KOPT-K1 (cell line): Measurements from ENCODE around the gene LARGE2.
"Not testable (repeated sequence)": the region's sequence is repeated elsewhere in the genome, so short reads cannot be mapped to it uniquely, and the experiment has no call there.

Source experiments
- H3K27ac ChIP-seq: fragments of 200-600 bp; sonication (generic); 2 replicates; pipeline ENCODE4 v1.5.1; 2016; ENCODE audit warnings: antibody characterized with exemption, mild to moderate bottlenecking, low read depth, low read length; ENCODE audit not compliant: poor library complexity, severe bottlenecking
- H3K36me3 ChIP-seq: fragments of 200-600 bp; sonication (generic); 2 replicates; pipeline ENCODE4 v1.5.1; 2017; ENCODE audit warnings: antibody characterized with exemption, mild to moderate bottlenecking, low read length, moderate library complexity; ENCODE audit not compliant: insufficient read depth
- H3K9me3 ChIP-seq: fragments of 200-600 bp; sonication (generic); 2 replicates; pipeline ENCODE4 v1.5.1; 2017; ENCODE audit warnings: antibody characterized with exemption, low read length, mild to moderate bottlenecking; ENCODE audit not compliant: insufficient read depth, poor library complexity, severe bottlenecking

The LARGE2 gene

GRCh38 chr11:45904309-45904915, 18.0 kb upstream of the LARGE2 start:
- H3K9me3 ChIP-seq, result no peaks in the 10 kb centered on the region
- peaks cover 7% of the 10 kb centered on the region; the same call in 1 of the 2 replicates for H3K36me3 ChIP-seq
- no peak overlapping the region for H3K27ac ChIP-seq

- Histone ChIP-seq H3K9me3 (no peaks in the 10 kb centered on the region), H3K27ac (no peak overlapping the region), H3K36me3 (peaks cover 14% of the 10 kb centered on the region; the same call in 1 of the 2 replicates)
Measured at GRCh38 chr11:45905095-45905494, 17.4 kb upstream of the LARGE2 start.

GRCh38 chr11:45905576-45905975, 16.9 kb upstream of the LARGE2 start:
- not testable (repeated sequence) for H3K9me3 ChIP-seq, H3K27ac ChIP-seq
- H3K36me3 ChIP-seq, result peaks cover 18% of the 10 kb centered on the region; the same call in 1 of the 2 replicates

- Histone ChIP-seq H3K36me3 (peaks cover 25% of the 10 kb centered on the region; the same call in 1 of the 2 replicates), H3K27ac (no peak overlapping the region), H3K9me3 (no peaks in the 10 kb centered on the region)
Measured at GRCh38 chr11:45906096-45906682, 16.3 kb upstream of the LARGE2 start.

GRCh38 chr11:45906965-45907611, 15.4 kb upstream of the LARGE2 start, which contains the start of gene FREY1:
Gene FREY1 (minus strand): TSS chr11:45907271. CDS start chr11:45907245, 26 bp downstream.
- H3K9me3 ChIP-seq, result no peaks in the 10 kb centered on the region
- peaks cover 29% of the 10 kb centered on the region; the same call in 1 of the 2 replicates for H3K36me3 ChIP-seq
- H3K27ac ChIP-seq, result no peak within 1 kb of the TSS

GRCh38 chr11:45907911-45908370, 14.5 kb upstream of the LARGE2 start:
- peaks cover 30% of the 10 kb centered on the region for H3K36me3 ChIP-seq
- H3K9me3 ChIP-seq, result no peaks in the 10 kb centered on the region
- no peak overlapping the region for H3K27ac ChIP-seq

GRCh38 chr11:45909594-45910475, 12.6 kb upstream of the LARGE2 start:
- no peaks in the 10 kb centered on the region for H3K9me3 ChIP-seq
- no peak overlapping the region for H3K27ac ChIP-seq
- peaks cover 49% of the 10 kb centered on the region for H3K36me3 ChIP-seq

- peaks cover 57% of the 10 kb centered on the region for H3K36me3 ChIP-seq
- H3K27ac ChIP-seq, result no peak overlapping the region
- no peaks in the 10 kb centered on the region for H3K9me3 ChIP-seq
Measured at GRCh38 chr11:45910623-45911022, 11.8 kb upstream of the LARGE2 start.

- H3K27ac ChIP-seq, result no peak overlapping the region
- H3K9me3 ChIP-seq, result no peaks in the 10 kb centered on the region
- peaks cover 64% of the 10 kb centered on the region for H3K36me3 ChIP-seq
Measured at GRCh38 chr11:45913514-45913913, 8.9 kb upstream of the LARGE2 start.

GRCh38 chr11:45913942-45914635, 8.4 kb upstream of the LARGE2 start:
- no peak overlapping the region for H3K27ac ChIP-seq
- peaks cover 60% of the 10 kb centered on the region for H3K36me3 ChIP-seq
- no peaks in the 10 kb centered on the region for H3K9me3 ChIP-seq

- Histone ChIP-seq H3K27ac (no peak overlapping the region), H3K9me3 (no peaks in the 10 kb centered on the region), H3K36me3 (peaks cover 47% of the 10 kb centered on the region)
Measured at GRCh38 chr11:45915446-45915845, 7.0 kb upstream of the LARGE2 start.

- H3K27ac ChIP-seq, result peak overlapping the region; percentile 76
- peaks cover 35% of the 10 kb centered on the region for H3K36me3 ChIP-seq
- no peaks in the 10 kb centered on the region for H3K9me3 ChIP-seq
Measured at GRCh38 chr11:45917286-45917622, 5.2 kb upstream of the LARGE2 start.

GRCh38 chr11:45917623-45918330, 4.7 kb upstream of the LARGE2 start, which contains the start of gene PEX16:
Gene PEX16 (minus strand): TSS chr11:45917877. CDS start chr11:45917811, 66 bp downstream.
- peaks cover 35% of the 10 kb centered on the region for H3K36me3 ChIP-seq
- no peaks in the 10 kb centered on the region for H3K9me3 ChIP-seq
- H3K27ac ChIP-seq, result peak within 1 kb of the TSS; percentile 76
